Suprapubic skin (tissue), 4 donors: ENCODE measurements around the gene OPTN. TPM values are rescaled to one million over a fixed set of nuclear protein-coding genes. Genes with fewer than 3 reads are reported as not detected.

Experiments used
- DNase-seq, 2 donors: peaks; one replicate each; pipeline ENCODE4 v3.0.0-alpha.2; 2019; ENCODE audit warnings: low spot score in 2 of 2
- H3K27ac ChIP-seq: fragments of 200-600 bp; sonication (generic); one replicate; pipeline ENCODE4 v1.5.1; 2019
- H3K27me3 ChIP-seq: fragments of 200-600 bp; sonication (generic); one replicate; pipeline ENCODE4 v1.5.1; 2019
- H3K36me3 ChIP-seq: fragments of 200-600 bp; sonication (generic); one replicate; pipeline ENCODE4 v1.5.1; 2019
- H3K4me1 ChIP-seq: fragments of 200-600 bp; sonication (generic); one replicate; pipeline ENCODE4 v1.5.1; 2019
- H3K4me3 ChIP-seq: fragments of 200-600 bp; sonication (generic); one replicate; pipeline ENCODE4 v1.5.1; 2019; ENCODE audit warnings: mild to moderate bottlenecking
- H3K9me3 ChIP-seq: fragments of 200-600 bp; sonication (generic); one replicate; pipeline ENCODE4 v1.5.1; 2019
- EP300 ChIP-seq: sonication (generic); formaldehyde crosslinking; IDR thresholded peaks from one replicate; pipeline ENCODE4 v1.6.1; 2017; ENCODE audit warnings: antibody characterized with exemption
- POLR2A ChIP-seq, 2 donors: fragments of 450-650 bp; IDR thresholded peaks; one replicate each; pipeline ENCODE4 v1.6.1; 2017; ENCODE audit warnings: antibody characterized with exemption in 2 of 2, mild to moderate bottlenecking in 2 of 2, moderate library complexity in 2 of 2
- POLR2AphosphoS5 ChIP-seq, 3 donors: sonication (generic); formaldehyde crosslinking; IDR thresholded peaks; one replicate each; pipeline ENCODE4 v1.6.1; 2017; ENCODE audit warnings: antibody characterized with exemption in 3 of 3
- WGBS: methylation state at CpG from one replicate; pipeline ENCODE4 v1.1.5; 2018; 5-methylcytosine and 5-hydroxymethylcytosine counted together
- total RNA-seq, 4 donors: library from RNA; depleted of rRNA; stranded (reverse); fragments of >200 nt; gene quantifications; one replicate each; pipeline ENCODE4 v1.1.0, GENCODE V29; 2016
- TF ChIP-seq, protein P1 (sequence below), 2 donors: fragments of 200-600 bp in 1 of 2; fragments of 450-650 bp in 1 of 2; sonication (generic) in 1 of 2; IDR thresholded peaks; one replicate each; pipeline ENCODE4 v1.5.1; 2016 to 2019; ENCODE audit warnings: antibody characterized with exemption in 2 of 2, mild to moderate bottlenecking in 1 of 2, moderate library complexity in 1 of 2

Gene OPTN
- total RNA-seq, 4 donors from 2014 or later = 43.7 to 75.6 (median 62.5) TPM

GRCh38 chr10:13106387-13107045, 6.6 kb downstream of the OPTN start:
- no peaks in the 10 kb centered on the region for H3K9me3 ChIP-seq
- no peaks in the 10 kb centered on the region for H3K27me3 ChIP-seq
- DNase-seq = no peak
- peaks cover 39% of the 10 kb centered on the region for H3K4me1 ChIP-seq
- TF ChIP-seq POLR2A (IDR thresholded peaks at IDR 0.05) (no peak), POLR2AphosphoS5 (IDR thresholded peaks at IDR 0.05) (no peak)
- H3K36me3 ChIP-seq = peaks cover 27% of the 10 kb centered on the region
- no peak overlapping the region for H3K27ac ChIP-seq
- 93% methylated on average over 5 of the region's 5 CpGs for WGBS
- no peak overlapping the region for H3K4me3 ChIP-seq

GRCh38 chr10:13110908-13111307, 10.9 kb downstream of the OPTN start:
- Histone ChIP-seq H3K9me3 (no peaks in the 10 kb centered on the region), H3K36me3 (peaks cover 50% of the 10 kb centered on the region), H3K4me3 (no peak overlapping the region), H3K4me1 (peaks cover 10% of the 10 kb centered on the region), H3K27ac (no peak overlapping the region), H3K27me3 (no peaks in the 10 kb centered on the region)
- WGBS = 61% methylated on average over 3 of the region's 3 CpGs
- no peak for DNase-seq
- TF ChIP-seq POLR2AphosphoS5 (IDR thresholded peaks at IDR 0.05) = no peak
- no peak for TF ChIP-seq EP300
- TF ChIP-seq, protein P1, sequence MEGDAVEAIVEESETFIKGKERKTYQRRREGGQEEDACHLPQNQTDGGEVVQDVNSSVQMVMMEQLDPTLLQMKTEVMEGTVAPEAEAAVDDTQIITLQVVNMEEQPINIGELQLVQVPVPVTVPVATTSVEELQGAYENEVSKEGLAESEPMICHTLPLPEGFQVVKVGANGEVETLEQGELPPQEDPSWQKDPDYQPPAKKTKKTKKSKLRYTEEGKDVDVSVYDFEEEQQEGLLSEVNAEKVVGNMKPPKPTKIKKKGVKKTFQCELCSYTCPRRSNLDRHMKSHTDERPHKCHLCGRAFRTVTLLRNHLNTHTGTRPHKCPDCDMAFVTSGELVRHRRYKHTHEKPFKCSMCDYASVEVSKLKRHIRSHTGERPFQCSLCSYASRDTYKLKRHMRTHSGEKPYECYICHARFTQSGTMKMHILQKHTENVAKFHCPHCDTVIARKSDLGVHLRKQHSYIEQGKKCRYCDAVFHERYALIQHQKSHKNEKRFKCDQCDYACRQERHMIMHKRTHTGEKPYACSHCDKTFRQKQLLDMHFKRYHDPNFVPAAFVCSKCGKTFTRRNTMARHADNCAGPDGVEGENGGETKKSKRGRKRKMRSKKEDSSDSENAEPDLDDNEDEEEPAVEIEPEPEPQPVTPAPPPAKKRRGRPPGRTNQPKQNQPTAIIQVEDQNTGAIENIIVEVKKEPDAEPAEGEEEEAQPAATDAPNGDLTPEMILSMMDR (IDR thresholded peaks at IDR 0.05) = no peak
- TF ChIP-seq POLR2A (IDR thresholded peaks at IDR 0.05) = no peak

DNA sequence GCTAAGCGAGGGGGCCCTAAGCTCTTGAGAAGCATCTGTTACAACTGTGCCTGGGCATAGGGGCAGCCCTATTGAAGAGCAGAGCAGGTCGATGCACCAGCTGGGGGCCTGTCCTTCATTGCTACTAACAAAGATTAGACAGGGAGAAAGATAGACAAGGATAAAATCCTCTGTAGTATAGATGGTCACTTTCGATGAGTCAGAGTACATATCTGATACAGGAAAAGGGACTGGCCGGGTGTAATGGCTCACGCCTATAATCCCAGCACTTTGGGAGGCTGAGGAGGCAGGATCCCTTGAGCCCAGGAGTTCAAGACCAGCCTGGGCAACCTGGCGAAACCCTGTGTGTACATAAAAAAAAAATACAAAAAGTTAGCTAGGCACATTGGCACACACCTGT, 13.6 kb downstream of the OPTN start:
- H3K36me3 ChIP-seq = peaks cover 72% of the 10 kb centered on the region

DNA sequence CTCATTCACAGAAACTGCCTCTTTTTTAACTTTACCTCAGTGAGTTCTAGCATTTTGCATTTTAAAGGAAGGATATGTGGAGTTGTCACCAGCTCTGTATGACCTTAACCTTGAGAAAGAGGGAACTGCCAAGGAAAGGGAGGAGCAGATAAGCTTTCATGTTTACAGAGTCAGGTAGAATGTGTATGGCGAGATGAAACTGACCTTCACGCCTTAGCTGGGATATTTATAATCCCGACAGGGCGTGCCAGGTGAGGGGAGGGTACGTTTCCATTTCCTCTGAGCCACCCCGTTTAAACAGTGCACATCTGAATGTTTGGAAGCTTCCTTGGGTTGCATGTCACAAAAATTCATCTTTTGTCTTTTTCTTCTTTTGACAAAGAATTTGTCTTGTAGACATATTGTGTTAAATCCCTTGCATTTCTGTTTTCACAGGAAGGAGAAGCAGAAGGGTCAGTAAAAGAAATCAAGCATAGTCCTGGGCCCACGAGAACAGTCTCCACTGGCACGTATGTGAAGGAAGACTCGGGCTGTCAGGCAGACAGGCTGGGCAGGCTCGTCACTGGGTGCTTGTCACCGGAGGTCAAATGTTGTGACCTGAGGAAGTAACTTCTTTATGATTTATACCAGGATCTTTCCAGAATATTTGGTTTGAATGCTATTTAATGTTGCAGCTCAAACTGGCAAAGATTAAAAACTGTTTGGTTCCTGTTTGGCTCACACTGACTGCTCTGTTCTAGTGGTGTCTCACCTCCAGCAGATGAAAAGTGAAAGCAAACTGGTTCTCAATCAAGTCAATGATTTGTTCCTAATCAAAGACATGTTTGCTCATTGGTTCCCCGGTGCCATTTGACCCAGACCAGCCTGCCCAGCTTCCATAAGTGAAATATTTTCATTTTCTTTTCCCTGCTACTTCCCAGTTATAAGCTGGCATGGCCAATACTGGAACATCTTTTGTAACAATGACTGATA, 16.2 kb downstream of the OPTN start:
- peaks cover 74% of the 10 kb centered on the region for H3K36me3 ChIP-seq
- TF ChIP-seq POLR2AphosphoS5 (IDR thresholded peaks at IDR 0.05) (no peak), POLR2A (IDR thresholded peaks at IDR 0.05) (no peak), EP300 (no peak)
- TF ChIP-seq, protein P1 (IDR thresholded peaks at IDR 0.05) = no peak
- DNase-seq = no peak
- H3K27me3 ChIP-seq = no peaks in the 10 kb centered on the region
- no peak overlapping the region for H3K4me3 ChIP-seq
- peak overlapping the region; percentile 48 for H3K27ac ChIP-seq
- H3K9me3 ChIP-seq = no peaks in the 10 kb centered on the region
- H3K4me1 ChIP-seq = no peaks in the 10 kb centered on the region
- WGBS = 73% methylated on average over 12 of the region's 12 CpGs

More for the DNA sequence above, 13.6 kb downstream of the OPTN start:
- Histone ChIP-seq H3K9me3 (no peaks in the 10 kb centered on the region), H3K4me3 (no peak overlapping the region), H3K27ac (no peak overlapping the region), H3K27me3 (no peaks in the 10 kb centered on the region), H3K4me1 (no peaks in the 10 kb centered on the region)
- no peak for TF ChIP-seq POLR2AphosphoS5 (IDR thresholded peaks at IDR 0.05)
- TF ChIP-seq POLR2A (IDR thresholded peaks at IDR 0.05) = no peak
- TF ChIP-seq EP300 = no peak
- TF ChIP-seq, protein P1 (IDR thresholded peaks at IDR 0.05) = no peak
- no peak for DNase-seq
- 88% methylated on average over 6 of the region's 6 CpGs for WGBS

- WGBS = 78% methylated on average over 14 of the region's 14 CpGs
- no peak overlapping the region for H3K27ac ChIP-seq
- TF ChIP-seq, protein P1 (IDR thresholded peaks at IDR 0.05) = no peak
- TF ChIP-seq POLR2AphosphoS5 (IDR thresholded peaks at IDR 0.05) = no peak
- TF ChIP-seq EP300 = no peak
- no peak for TF ChIP-seq POLR2A (IDR thresholded peaks at IDR 0.05)
- DNase-seq = no peak
- no peak overlapping the region for H3K4me3 ChIP-seq
- H3K27me3 ChIP-seq = no peaks in the 10 kb centered on the region
- H3K4me1 ChIP-seq = peaks cover 6% of the 10 kb centered on the region
- H3K36me3 ChIP-seq = peaks cover 79% of the 10 kb centered on the region
- no peaks in the 10 kb centered on the region for H3K9me3 ChIP-seq
Observed at GRCh38 chr10:13117841-13118783, 18.1 kb downstream of the OPTN start.
